HepG2 (cell line): ENCODE results near the gene GRIK3. TPM values are rescaled to one million over a fixed set of nuclear protein-coding genes. Genes with fewer than 3 reads are reported as not detected.

Source experiments
- HOXA9 ChIP-seq: sonication (generic); formaldehyde crosslinking; IDR thresholded peaks from 2 replicates; pipeline ENCODE4 v1.8.1; 2022; ENCODE audit warnings: missing genetic modification reagents, mild to moderate bottlenecking, moderate library complexity, borderline replicate concordance
- KDM6A ChIP-seq: IDR thresholded peaks from 2 replicates; pipeline ENCODE4 v1.6.1; 2016; ENCODE audit warnings: low read depth
- NCOA5 ChIP-seq: sonication (generic); formaldehyde crosslinking; IDR thresholded peaks from 2 replicates; pipeline ENCODE4 v1.4.0; 2020; ENCODE audit warnings: missing genetic modification reagents
- SATB2 ChIP-seq: sonication (generic); formaldehyde crosslinking; IDR thresholded peaks from 2 replicates; pipeline ENCODE4 v1.5.0; 2020; ENCODE audit warnings: missing genetic modification reagents
- TCF7 ChIP-seq: sonication (generic); IDR thresholded peaks from 2 replicates; pipeline ENCODE4 v1.6.1; 2016; ENCODE audit warnings: antibody characterized with exemption, low read depth
- ZNF781 ChIP-seq: sonication (generic); formaldehyde crosslinking; IDR thresholded peaks from 2 replicates; pipeline ENCODE4 v1.5.1; 2020; ENCODE audit warnings: borderline replicate concordance, mild to moderate bottlenecking, missing genetic modification reagents; ENCODE audit errors: not compliant biosample characterization
- polyA plus RNA-seq, 8 experiments: library from polyadenylated mRNA; depleted of rRNA in 3 of 8; stranded (reverse) in 7 of 8; unstranded in 1 of 8; fragments of >200 nt; fragmentation: Illumina TruSeq in 4 of 8; extraction: Trizol in 4 of 8; gene quantifications; 2 replicates each; pipeline versions ENCODE4 v1.2.1 to v1.2.3, GENCODE V29; 2011 to 2016; ENCODE audit warnings: low read depth in 4 of 8, missing spikeins in 1 of 8, mixed read lengths in 1 of 8; ENCODE audit not compliant: insufficient read depth in 1 of 8
- total RNA-seq, 5 experiments: library from RNA; depleted of rRNA; stranded (reverse); fragments of >200 nt; fragmentation: Illumina TruSeq; extraction: Trizol; gene quantifications; 2 replicates each; pipeline ENCODE4 v1.2.3, GENCODE V29; 2016; ENCODE audit warnings: low read depth in 1 of 5
- TF ChIP-seq, protein P1 (sequence below): sonication (generic); formaldehyde crosslinking; IDR thresholded peaks from 2 replicates; pipeline ENCODE4 v1.4.0; 2020; ENCODE audit warnings: missing genetic modification reagents
- TF ChIP-seq, protein P2 (sequence below): sonication (generic); formaldehyde crosslinking; IDR thresholded peaks from 2 replicates; pipeline ENCODE4 v1.4.0; 2020; ENCODE audit warnings: missing genetic modification reagents, borderline replicate concordance
- TF ChIP-seq, protein P3 (sequence below): sonication (generic); formaldehyde crosslinking; IDR thresholded peaks from one replicate; pipeline ENCODE4 v1.5.1; 2020; ENCODE audit warnings: mild to moderate bottlenecking, missing genetic modification reagents; ENCODE audit errors: not compliant biosample characterization

GRIK3 gene
- total and polyA plus RNA-seq, 2 of the 13 experiments (the other 11 are each of a cell fraction or from before 2014, with no cell fraction given), result not detected

DNA sequence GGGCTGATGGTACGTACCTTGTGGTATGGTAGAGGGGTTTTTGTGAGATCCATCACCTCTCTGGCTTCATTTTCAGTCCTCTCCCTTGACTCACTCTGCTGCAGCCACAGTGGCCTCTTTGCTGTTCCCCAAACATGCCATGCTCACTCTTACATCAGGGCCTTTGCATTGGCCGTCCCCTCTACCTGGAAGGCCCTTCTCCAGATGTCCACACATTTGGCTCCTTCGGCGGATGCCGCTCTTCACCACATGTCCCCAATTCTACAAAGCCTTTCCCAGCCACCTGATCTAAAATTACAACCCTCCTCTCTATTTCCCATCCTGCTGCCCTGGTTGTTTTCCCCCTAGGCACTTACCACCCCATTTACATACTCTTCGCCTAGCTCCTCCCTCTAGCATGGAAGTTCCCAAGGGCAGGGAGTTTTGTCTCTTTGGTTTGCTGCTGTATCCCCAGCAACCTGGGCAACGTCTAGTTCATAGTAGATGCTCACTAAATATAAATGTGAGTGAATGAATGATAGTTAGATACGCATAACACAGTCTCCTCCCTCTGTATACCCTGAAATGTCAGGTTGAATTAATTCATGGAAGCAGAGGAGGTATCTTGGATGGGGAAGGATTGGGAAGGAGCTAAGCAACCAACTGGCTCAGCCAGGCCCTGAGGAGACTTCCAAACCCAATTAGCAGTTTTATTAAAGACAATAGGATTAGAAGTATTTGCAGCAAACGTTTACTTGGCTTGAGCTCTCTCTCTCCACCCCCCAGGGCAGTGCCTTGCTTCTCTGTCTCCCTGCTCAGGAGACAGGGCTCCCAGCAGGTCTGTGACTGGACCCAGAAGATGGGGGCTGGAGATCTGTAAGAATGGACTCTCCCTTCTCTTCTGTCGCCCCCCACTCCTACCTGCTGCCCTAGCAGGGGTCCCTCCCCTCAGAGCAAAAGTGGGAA lies 264.2 kb downstream of the GRIK3 start (continued):
- TF ChIP-seq, protein P1, sequence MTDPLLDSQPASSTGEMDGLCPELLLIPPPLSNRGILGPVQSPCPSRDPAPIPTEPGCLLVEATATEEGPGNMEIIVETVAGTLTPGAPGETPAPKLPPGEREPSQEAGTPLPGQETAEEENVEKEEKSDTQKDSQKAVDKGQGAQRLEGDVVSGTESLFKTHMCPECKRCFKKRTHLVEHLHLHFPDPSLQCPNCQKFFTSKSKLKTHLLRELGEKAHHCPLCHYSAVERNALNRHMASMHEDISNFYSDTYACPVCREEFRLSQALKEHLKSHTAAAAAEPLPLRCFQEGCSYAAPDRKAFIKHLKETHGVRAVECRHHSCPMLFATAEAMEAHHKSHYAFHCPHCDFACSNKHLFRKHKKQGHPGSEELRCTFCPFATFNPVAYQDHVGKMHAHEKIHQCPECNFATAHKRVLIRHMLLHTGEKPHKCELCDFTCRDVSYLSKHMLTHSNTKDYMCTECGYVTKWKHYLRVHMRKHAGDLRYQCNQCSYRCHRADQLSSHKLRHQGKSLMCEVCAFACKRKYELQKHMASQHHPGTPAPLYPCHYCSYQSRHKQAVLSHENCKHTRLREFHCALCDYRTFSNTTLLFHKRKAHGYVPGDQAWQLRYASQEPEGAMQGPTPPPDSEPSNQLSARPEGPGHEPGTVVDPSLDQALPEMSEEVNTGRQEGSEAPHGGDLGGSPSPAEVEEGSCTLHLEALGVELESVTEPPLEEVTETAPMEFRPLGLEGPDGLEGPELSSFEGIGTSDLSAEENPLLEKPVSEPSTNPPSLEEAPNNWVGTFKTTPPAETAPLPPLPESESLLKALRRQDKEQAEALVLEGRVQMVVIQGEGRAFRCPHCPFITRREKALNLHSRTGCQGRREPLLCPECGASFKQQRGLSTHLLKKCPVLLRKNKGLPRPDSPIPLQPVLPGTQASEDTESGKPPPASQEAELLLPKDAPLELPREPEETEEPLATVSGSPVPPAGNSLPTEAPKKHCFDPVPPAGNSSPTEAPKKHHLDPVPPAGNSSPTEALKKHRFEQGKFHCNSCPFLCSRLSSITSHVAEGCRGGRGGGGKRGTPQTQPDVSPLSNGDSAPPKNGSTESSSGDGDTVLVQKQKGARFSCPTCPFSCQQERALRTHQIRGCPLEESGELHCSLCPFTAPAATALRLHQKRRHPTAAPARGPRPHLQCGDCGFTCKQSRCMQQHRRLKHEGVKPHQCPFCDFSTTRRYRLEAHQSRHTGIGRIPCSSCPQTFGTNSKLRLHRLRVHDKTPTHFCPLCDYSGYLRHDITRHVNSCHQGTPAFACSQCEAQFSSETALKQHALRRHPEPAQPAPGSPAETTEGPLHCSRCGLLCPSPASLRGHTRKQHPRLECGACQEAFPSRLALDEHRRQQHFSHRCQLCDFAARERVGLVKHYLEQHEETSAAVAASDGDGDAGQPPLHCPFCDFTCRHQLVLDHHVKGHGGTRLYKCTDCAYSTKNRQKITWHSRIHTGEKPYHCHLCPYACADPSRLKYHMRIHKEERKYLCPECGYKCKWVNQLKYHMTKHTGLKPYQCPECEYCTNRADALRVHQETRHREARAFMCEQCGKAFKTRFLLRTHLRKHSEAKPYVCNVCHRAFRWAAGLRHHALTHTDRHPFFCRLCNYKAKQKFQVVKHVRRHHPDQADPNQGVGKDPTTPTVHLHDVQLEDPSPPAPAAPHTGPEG (CRISPR knock-in tag), result no peak
- TF ChIP-seq TCF7 (no peak), HOXA9 (CRISPR knock-in tag) (no peak), SATB2 (CRISPR knock-in tag) (no peak), NCOA5 (CRISPR knock-in tag) (no peak), ZNF781 (CRISPR knock-in tag) (no peak), KDM6A (CRISPR knock-in tag) (no peak)
- TF ChIP-seq, protein P2, sequence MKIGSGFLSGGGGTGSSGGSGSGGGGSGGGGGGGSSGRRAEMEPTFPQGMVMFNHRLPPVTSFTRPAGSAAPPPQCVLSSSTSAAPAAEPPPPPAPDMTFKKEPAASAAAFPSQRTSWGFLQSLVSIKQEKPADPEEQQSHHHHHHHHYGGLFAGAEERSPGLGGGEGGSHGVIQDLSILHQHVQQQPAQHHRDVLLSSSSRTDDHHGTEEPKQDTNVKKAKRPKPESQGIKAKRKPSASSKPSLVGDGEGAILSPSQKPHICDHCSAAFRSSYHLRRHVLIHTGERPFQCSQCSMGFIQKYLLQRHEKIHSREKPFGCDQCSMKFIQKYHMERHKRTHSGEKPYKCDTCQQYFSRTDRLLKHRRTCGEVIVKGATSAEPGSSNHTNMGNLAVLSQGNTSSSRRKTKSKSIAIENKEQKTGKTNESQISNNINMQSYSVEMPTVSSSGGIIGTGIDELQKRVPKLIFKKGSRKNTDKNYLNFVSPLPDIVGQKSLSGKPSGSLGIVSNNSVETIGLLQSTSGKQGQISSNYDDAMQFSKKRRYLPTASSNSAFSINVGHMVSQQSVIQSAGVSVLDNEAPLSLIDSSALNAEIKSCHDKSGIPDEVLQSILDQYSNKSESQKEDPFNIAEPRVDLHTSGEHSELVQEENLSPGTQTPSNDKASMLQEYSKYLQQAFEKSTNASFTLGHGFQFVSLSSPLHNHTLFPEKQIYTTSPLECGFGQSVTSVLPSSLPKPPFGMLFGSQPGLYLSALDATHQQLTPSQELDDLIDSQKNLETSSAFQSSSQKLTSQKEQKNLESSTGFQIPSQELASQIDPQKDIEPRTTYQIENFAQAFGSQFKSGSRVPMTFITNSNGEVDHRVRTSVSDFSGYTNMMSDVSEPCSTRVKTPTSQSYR (CRISPR knock-in tag), result no peak
- TF ChIP-seq, protein P3, sequence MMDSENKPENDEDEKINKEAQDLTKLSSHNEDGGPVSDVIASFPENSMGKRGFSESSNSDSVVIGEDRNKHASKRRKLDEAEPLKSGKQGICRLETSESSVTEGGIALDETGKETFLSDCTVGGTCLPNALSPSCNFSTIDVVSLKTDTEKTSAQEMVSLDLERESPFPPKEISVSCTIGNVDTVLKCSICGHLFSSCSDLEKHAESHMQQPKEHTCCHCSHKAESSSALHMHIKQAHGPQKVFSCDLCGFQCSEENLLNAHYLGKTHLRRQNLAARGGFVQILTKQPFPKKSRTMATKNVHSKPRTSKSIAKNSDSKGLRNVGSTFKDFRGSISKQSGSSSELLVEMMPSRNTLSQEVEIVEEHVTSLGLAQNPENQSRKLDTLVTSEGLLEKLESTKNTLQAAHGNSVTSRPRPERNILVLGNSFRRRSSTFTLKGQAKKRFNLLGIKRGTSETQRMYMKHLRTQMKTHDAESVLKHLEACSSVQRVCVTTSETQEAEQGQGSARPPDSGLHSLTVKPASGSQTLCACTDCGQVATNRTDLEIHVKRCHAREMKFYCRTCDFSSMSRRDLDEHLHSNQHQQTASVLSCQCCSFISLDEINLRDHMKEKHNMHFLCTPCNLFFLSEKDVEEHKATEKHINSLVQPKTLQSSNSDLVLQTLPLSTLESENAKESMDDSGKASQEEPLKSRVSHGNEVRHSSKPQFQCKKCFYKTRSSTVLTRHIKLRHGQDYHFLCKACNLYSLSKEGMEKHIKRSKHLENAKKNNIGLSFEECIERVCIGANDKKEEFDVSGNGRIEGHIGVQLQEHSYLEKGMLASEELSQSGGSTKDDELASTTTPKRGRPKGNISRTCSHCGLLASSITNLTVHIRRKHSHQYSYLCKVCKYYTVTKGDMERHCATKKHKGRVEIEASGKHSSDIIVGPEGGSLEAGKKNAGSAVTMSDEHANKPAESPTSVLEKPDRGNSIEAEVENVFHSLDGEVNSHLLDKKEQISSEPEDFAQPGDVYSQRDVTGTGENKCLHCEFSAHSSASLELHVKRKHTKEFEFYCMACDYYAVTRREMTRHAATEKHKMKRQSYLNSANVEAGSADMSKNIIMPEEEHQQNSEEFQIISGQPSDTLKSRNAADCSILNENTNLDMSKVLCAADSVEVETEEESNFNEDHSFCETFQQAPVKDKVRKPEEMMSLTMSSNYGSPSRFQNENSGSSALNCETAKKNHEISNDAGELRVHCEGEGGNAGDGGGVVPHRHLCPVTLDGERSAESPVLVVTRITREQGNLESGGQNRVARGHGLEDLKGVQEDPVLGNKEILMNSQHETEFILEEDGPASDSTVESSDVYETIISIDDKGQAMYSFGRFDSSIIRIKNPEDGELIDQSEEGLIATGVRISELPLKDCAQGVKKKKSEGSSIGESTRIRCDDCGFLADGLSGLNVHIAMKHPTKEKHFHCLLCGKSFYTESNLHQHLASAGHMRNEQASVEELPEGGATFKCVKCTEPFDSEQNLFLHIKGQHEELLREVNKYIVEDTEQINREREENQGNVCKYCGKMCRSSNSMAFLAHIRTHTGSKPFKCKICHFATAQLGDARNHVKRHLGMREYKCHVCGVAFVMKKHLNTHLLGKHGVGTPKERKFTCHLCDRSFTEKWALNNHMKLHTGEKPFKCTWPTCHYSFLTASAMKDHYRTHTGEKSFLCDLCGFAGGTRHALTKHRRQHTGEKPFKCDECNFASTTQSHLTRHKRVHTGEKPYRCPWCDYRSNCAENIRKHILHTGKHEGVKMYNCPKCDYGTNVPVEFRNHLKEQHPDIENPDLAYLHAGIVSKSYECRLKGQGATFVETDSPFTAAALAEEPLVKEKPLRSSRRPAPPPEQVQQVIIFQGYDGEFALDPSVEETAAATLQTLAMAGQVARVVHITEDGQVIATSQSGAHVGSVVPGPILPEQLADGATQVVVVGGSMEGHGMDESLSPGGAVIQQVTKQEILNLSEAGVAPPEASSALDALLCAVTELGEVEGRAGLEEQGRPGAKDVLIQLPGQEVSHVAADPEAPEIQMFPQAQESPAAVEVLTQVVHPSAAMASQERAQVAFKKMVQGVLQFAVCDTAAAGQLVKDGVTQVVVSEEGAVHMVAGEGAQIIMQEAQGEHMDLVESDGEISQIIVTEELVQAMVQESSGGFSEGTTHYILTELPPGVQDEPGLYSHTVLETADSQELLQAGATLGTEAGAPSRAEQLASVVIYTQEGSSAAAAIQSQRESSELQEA, result no peak
